Loucy (cell line): ENCODE results near the gene FOXA1.

ENCODE experiments used
- EZH2phosphoT487 ChIP-seq: fragments of 200-600 bp; IDR thresholded peaks from 2 replicates; pipeline ENCODE4 v1.6.1; 2018; ENCODE audit warnings: antibody characterized with exemption, mild to moderate bottlenecking, moderate library complexity, borderline replicate concordance
- TF ChIP-seq, protein P1 (sequence below): fragments of 200-600 bp; sonication (generic); conservative IDR thresholded peaks from 2 replicates; pipeline ENCODE4 v1.5.1; 2014; ENCODE audit warnings: mild to moderate bottlenecking, antibody characterized with exemption, low read length

DNA sequence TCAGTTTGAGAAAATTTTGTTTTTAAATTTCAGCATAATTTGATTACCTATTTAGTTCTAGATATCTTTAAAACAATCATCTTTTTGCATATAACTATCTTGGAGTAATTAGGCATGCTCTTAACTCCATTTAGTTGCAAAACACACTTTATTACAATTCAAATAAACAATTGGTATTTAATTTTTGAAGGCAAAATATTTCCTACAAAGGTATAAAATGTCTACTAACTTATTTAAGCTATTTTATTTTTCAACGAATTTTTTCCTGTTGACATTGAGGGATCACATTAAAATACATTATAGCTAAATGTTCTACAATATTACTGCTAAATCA lies 8.3 kb downstream of the FOXA1 start:
- TF ChIP-seq, protein P1, sequence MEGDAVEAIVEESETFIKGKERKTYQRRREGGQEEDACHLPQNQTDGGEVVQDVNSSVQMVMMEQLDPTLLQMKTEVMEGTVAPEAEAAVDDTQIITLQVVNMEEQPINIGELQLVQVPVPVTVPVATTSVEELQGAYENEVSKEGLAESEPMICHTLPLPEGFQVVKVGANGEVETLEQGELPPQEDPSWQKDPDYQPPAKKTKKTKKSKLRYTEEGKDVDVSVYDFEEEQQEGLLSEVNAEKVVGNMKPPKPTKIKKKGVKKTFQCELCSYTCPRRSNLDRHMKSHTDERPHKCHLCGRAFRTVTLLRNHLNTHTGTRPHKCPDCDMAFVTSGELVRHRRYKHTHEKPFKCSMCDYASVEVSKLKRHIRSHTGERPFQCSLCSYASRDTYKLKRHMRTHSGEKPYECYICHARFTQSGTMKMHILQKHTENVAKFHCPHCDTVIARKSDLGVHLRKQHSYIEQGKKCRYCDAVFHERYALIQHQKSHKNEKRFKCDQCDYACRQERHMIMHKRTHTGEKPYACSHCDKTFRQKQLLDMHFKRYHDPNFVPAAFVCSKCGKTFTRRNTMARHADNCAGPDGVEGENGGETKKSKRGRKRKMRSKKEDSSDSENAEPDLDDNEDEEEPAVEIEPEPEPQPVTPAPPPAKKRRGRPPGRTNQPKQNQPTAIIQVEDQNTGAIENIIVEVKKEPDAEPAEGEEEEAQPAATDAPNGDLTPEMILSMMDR = no peak
- TF ChIP-seq EZH2phosphoT487 = no peak
